ENCODE measurements around the gene CROCC. TPM values are rescaled to one million over a fixed set of nuclear protein-coding genes. Genes with fewer than 3 reads are reported as not detected.

Gene CROCC
- total RNA-seq, 1 donor from 2014 or later = 40.1 TPM

GRCh38 chr1:16989676-16990391, 68.1 kb downstream of the CROCC start:
- H3K4me3 Mint-ChIP-seq = no peak overlapping the region
- H3K36me3 Mint-ChIP-seq = no peaks in the 10 kb centered on the region
- H3K27me3 Mint-ChIP-seq = no peaks in the 10 kb centered on the region
- H3K9me3 Mint-ChIP-seq = no peaks in the 10 kb centered on the region
- no peak overlapping the region for H3K27ac Mint-ChIP-seq
- DNase-seq (ENCODE audit: extremely low spot score, unreplicated experiment) = no peak
- no peak for TF ChIP-seq CTCF (conservative IDR thresholded peaks at IDR 0.05)
- H3K4me1 Mint-ChIP-seq (ENCODE audit: unreplicated experiment) = no peaks in the 10 kb centered on the region

GRCh38 chr1:16991571-16991970, 69.8 kb downstream of the CROCC start:
- no peaks in the 10 kb centered on the region for H3K9me3 Mint-ChIP-seq
- no peaks in the 10 kb centered on the region for H3K36me3 Mint-ChIP-seq
- TF ChIP-seq CTCF (conservative IDR thresholded peaks at IDR 0.05) = no peak
- no peaks in the 10 kb centered on the region for H3K27me3 Mint-ChIP-seq
- DNase-seq (ENCODE audit: extremely low spot score, unreplicated experiment) = no peak
- no peaks in the 10 kb centered on the region for H3K4me1 Mint-ChIP-seq (ENCODE audit: unreplicated experiment)
- H3K4me3 Mint-ChIP-seq = no peak overlapping the region
- H3K27ac Mint-ChIP-seq = no peak overlapping the region

- Mint-ChIP-seq H3K4me1 (ENCODE audit: unreplicated experiment) (no peaks in the 10 kb centered on the region), H3K27me3 (no peaks in the 10 kb centered on the region), H3K36me3 (no peaks in the 10 kb centered on the region), H3K9me3 (no peaks in the 10 kb centered on the region), H3K4me3 (no peak overlapping the region), H3K27ac (no peak overlapping the region)
- no peak for DNase-seq (ENCODE audit: extremely low spot score, unreplicated experiment)
- TF ChIP-seq CTCF (conservative IDR thresholded peaks at IDR 0.05) = no peak
Observed at GRCh38 chr1:16992102-16992501, 70.4 kb downstream of the CROCC start.

- DNase-seq (ENCODE audit: extremely low spot score, unreplicated experiment) = no peak
- no peaks in the 10 kb centered on the region for H3K27me3 Mint-ChIP-seq
- no peak overlapping the region for H3K27ac Mint-ChIP-seq
- TF ChIP-seq CTCF (conservative IDR thresholded peaks at IDR 0.05) = no peak
- no peaks in the 10 kb centered on the region for H3K9me3 Mint-ChIP-seq
- H3K4me3 Mint-ChIP-seq = no peak overlapping the region
- no peaks in the 10 kb centered on the region for H3K36me3 Mint-ChIP-seq
- H3K4me1 Mint-ChIP-seq (ENCODE audit: unreplicated experiment) = no peaks in the 10 kb centered on the region
Observed at GRCh38 chr1:16992675-16993074, 70.9 kb downstream of the CROCC start.

- H3K36me3 Mint-ChIP-seq = peaks cover 3% of the 10 kb centered on the region
- no peak for TF ChIP-seq CTCF (conservative IDR thresholded peaks at IDR 0.05)
- no peak overlapping the region for H3K4me3 Mint-ChIP-seq
- no peaks in the 10 kb centered on the region for H3K9me3 Mint-ChIP-seq
- DNase-seq (ENCODE audit: extremely low spot score, unreplicated experiment) = no peak
- no peak overlapping the region for H3K27ac Mint-ChIP-seq
- no peaks in the 10 kb centered on the region for H3K4me1 Mint-ChIP-seq (ENCODE audit: unreplicated experiment)
- H3K27me3 Mint-ChIP-seq = no peaks in the 10 kb centered on the region
Observed at GRCh38 chr1:16993521-16994038, 71.8 kb downstream of the CROCC start.

Data from type B pancreatic cell (in vitro differentiated cells).